Stimulated activated naive CD4-positive, alpha-beta T cell (primary cell): ENCODE results near the gene HNRNPH2.

Experiments
- DNase-seq, 6 experiments: peaks; one replicate each; lab custom pipeline; 2025; lab: John Stamatoyannopoulos, UW

The HNRNPH2 gene, protein sequence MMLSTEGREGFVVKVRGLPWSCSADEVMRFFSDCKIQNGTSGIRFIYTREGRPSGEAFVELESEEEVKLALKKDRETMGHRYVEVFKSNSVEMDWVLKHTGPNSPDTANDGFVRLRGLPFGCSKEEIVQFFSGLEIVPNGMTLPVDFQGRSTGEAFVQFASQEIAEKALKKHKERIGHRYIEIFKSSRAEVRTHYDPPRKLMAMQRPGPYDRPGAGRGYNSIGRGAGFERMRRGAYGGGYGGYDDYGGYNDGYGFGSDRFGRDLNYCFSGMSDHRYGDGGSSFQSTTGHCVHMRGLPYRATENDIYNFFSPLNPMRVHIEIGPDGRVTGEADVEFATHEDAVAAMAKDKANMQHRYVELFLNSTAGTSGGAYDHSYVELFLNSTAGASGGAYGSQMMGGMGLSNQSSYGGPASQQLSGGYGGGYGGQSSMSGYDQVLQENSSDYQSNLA

GRCh38 chrX:101407748-101408531 lies at the start of gene HNRNPH2, which contains the start of gene GLA:
Gene HNRNPH2 (plus strand): TSS chrX:101408222. CDS start chrX:101411989, 3,767 bp downstream.
Gene GLA (minus strand): TSS chrX:101407925. CDS start chrX:101407903, 22 bp downstream.
- peak; percentile 78 to 93 (median 88) for DNase-seq

- DNase-seq, result no peak
Observed at GRCh38 chrX:101359966-101360365, 48.1 kb upstream of the HNRNPH2 start.

DNA sequence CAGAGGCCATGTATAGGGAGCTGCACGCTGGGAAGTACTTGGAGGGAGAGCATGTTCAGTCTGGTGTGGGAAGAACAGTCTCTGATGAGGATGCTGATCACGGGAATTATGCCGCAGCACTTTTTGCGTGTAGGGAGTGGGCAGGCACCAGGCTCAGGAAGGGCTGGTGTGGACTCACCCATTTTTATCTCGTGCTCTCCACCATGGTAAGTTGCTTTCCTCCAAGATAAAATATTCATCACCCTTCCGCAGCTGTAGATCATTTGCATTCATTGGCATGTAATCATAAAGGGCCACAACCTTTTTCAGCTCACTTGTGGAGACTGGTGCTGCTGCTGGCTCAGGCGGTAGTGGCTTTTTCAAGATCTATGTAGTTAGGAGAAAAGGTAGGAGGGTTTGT lies 47.6 kb upstream of the HNRNPH2 start:
- no peak for DNase-seq

DNA sequence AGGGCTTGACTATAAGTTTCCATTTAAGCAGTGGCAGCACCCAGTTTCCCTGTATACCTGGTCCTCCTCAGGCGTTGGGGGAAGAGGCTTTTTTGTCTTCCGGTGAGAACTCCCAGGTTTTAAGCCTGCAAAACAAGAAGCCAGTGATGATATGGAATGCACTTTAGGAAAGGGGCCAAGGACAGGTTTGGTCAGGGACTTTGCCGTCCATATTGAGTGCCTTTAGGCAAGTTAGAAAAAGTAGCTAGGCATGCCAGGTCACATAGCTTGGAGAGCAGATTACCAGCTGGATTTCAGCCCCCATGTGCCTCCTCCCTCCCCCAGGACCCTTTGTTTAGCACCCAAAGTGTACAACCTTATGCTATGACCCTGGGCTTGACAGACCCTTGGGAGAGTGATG lies 45.9 kb upstream of the HNRNPH2 start:
- DNase-seq, result no peak

DNA sequence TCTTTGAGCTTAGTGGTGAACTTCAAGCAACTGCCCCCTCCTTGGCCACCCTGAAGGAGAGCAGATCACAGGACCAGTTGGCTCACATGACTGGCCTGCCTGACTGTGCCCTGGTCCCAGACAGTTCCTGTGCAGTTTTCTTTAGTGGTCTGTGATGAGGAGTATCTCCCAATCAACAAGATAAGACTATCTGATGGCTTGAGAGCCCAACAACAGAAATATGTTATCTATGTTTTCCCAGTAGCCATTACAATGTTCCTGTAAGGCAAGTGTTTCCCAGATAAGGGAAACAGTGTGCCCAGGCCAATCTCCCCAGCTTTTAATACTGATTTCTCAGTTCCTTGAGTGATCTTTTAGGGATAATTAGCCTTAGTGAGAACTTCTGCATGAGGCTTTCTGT lies 45.3 kb upstream of the HNRNPH2 start:
- DNase-seq, result no peak

DNA sequence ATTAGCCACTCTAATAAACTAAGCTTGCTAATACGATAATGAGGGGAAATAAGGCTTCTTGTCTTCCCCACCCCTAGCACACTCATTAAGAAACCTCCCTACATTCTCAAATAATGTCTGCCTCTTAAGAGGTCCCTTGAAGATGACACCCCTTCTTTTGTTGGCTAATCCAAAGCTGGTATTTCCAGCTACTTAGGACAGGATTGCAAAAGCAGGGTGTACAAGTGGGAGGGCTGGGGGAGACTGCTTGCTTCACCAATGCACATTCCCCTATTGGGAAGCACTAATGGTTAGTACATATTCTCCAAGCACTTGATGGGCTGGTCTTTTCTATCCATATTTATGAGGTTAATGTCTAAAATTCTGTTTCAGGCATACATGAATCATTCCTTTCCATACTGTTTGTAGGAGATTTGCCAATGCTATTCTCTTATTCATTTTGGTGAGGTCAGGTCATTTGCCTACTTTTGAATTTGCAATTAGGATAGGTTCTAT lies 42.7 kb upstream of the HNRNPH2 start:
- no peak for DNase-seq

DNA sequence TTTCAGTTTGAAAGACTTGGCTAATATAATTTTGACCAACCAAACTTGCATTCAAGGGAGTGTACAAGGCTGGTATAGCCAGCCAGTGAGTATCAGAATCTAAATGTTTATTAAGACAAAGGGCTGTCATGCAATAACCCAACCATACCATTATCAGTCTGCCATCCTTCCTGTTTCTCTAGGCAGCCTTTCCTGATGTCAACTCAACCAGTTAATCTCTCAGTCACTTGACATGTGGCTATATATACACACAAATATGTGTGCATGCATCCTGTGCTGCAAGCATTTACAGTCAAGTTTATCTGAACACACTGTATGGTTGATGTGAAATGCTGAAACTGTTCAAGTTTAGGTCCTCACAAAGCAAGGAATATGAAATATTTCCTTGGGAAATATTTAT lies 39.2 kb upstream of the HNRNPH2 start:
- no peak for DNase-seq

GRCh38 chrX:101369687-101370086 lies 38.3 kb upstream of the HNRNPH2 start:
- no peak for DNase-seq

DNA sequence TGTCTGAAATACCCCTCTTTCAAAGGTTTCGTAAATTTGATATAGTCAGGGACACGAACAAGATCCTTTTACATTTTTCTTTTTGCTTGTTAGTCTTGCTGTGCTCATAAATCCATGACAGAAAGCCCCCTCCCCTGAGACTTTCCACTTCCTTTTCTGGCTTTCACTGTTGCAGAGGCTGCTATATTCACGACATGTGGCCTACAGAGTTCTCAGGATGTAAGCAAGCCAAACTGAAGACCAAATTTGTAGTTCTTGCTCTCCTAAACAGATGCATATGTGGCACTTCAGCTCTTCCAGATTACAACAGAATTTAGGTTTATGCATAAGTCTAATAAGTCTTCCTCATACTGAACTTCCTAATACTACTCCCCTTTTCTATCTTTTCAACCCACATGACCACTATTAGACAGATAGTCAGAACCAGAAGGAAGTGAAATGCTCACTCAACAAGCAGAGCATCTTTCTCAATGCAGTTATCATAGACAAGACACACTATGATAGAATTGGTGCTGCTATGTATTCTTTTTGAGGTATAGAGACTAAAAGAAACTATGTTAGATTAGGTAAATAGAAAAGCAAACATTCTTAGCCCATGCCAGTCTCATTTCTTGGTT lies 37.0 kb upstream of the HNRNPH2 start:
- no peak for DNase-seq

- no peak for DNase-seq
Observed at GRCh38 chrX:101377547-101377946, 30.5 kb upstream of the HNRNPH2 start.

GRCh38 chrX:101383679-101384205 lies 24.3 kb upstream of the HNRNPH2 start:
- no peak for DNase-seq

- DNase-seq, result no peak
Observed at GRCh38 chrX:101385026-101385684, 22.9 kb upstream of the HNRNPH2 start.

GRCh38 chrX:101385795-101386541 lies 22.1 kb upstream of the HNRNPH2 start, which contains the start of gene BTK:
Gene BTK (minus strand): TSS chrX:101386191. CDS start chrX:101375284, 10,907 bp downstream.
- no peak for DNase-seq

DNA sequence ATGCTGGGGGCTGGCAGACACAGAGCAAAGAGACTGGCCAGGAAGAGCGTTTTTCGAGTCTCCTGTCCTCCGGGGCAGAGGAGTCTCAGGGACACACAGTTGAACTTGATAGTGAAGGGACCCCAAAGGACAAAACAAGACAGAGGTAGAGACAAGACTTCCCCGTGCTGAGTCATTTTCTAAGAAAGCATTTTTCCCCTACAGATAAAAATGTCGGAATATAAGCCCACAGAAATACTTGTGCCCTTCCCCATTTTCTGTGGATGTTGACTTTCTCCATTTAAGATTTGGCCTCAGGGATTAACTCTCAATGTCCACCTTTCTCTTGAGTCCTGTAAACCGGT lies 21.5 kb upstream of the HNRNPH2 start:
- no peak for DNase-seq

GRCh38 chrX:101388604-101389003 lies 19.4 kb upstream of the HNRNPH2 start:
- no peak for DNase-seq

- DNase-seq, result peak; percentile 56 to 73 (median 64)
Observed at GRCh38 chrX:101390664-101391525, 17.1 kb upstream of the HNRNPH2 start, which contains the start of gene RPL36A. Gene RPL36A (plus strand): TSS chrX:101391011. CDS start chrX:101391044, 33 bp downstream.

DNA sequence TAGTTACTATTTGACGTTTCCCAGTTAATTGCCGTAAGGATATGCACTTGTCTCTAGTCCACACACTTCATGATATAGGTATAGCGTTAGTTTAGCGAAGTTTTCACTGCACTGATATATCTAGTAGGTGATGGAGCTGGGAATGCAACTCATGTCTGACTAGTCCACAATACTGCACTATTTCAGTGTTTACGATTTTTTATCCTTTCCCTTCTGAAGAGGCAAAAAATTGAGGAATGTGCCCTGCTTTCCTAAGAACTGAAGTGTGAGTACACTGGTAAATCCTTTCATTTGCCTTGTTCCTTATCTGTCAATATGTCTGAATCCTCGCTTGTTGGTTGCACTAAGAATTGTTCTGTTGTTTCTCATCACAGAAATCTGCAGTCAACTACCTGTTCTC lies 16.2 kb upstream of the HNRNPH2 start:
- DNase-seq, result no peak

DNA sequence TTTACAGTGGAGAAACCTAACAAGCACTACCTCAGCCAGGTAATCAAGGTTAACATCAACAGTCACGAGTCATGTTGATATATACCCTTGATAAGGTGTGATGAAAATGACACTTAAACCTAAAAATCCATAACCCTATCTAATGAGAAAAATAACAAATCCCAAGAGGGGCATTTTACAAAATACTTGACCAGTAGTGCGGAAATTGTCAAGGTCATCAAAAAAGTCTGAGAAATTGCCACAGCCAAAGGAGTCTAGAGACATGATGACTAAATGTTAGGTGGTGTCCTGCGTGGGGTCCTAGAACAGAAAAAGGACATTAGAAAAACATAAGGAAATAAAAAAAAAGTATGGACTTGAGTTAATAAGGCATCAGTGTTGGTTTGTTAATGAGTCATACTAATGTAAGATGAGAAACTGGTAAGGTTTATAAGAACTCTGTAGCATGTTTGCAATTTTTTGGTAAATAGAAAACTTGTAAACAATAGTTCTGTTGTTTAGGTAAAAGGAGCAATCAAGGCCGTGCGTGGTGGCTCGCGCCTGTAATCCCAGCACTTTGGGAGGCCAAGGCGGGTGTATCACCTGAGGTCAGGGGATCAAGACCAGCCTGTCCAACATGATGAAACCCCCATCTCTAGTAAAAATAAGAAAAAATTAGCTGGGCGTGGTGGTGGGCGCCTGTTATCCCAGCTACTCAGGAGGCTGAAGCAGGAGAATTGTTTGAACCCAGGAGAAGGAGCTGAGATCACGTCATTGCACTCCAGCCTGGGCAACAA lies 14.3 kb upstream of the HNRNPH2 start:
- no peak for DNase-seq

- no peak for DNase-seq
Observed at GRCh38 chrX:101394372-101394771, 13.7 kb upstream of the HNRNPH2 start.
